GM19099 (cell line): ENCODE data around the gene TBATA.

Experiments
- POLR2A ChIP-seq: IDR thresholded peaks from 3 replicates; pipeline ENCODE4 v1.6.1; 2011; ENCODE audit warnings: low read depth; ENCODE audit not compliant: insufficient read length; ENCODE audit errors: extremely low read depth

Gene TBATA

DNA sequence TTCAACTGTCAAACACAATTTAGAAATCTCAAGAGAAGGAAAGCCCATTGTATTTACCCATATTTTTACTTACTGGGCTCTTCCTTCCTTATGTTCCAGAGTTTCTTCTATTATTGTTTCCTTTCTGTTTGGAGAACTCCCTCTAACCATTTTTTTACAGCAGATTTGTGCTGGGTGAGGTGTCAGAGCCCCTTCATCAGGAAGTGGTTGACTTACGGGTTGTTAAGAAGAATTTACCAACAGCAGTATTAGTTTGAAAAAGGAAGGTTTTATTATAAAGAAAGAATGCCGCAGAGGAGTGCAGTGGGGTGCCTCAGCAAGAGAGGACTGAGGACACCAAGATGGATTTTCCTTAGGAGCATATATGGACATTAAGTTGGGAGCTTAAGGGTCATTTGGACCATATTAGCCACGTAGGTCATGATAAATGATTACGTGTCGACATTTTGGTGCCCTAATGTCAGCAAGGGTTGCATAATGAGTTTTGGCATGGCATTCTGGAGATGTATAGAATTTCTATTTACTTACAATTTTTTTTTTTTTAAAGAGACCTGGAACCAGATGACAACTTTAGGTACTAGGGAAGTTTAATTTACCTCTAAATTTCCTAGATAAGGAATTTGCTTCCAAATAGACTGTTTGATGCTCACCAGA lies 6.3 kb upstream of the TBATA start:
- TF ChIP-seq POLR2A: no peak

GRCh38 chr10:70786799-70787415 lies 1.7 kb upstream of the TBATA start:
- TF ChIP-seq POLR2A: no peak

DNA sequence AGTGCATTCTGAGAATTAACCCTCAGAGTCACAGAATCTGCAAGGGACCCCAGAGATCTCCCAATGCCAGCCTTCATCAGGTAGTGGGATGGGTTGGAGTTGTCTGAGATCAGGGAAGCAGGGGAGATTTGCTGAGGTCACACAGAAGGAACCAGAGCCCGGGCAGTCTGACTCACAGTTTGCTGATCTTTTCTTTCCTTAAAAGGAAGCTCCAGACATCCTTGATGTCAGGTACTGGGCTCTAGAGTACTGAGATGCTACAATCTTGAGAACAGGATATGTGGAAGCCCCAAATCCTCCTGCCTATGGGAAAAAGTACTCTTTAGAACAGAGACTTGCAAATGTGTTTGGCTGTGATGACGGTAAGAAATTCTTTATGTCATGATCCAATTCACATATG lies 706 bp downstream of the TBATA start:
- no peak for TF ChIP-seq POLR2A

GRCh38 chr10:70784016-70784415 lies 1.2 kb downstream of the TBATA start:
- TF ChIP-seq POLR2A: no peak

GRCh38 chr10:70782746-70783680 lies 2.2 kb downstream of the TBATA start:
- no peak for TF ChIP-seq POLR2A

- TF ChIP-seq POLR2A: no peak
These were observed 3.0 kb downstream of the TBATA start for GRCh38 chr10:70782086-70782745.

DNA sequence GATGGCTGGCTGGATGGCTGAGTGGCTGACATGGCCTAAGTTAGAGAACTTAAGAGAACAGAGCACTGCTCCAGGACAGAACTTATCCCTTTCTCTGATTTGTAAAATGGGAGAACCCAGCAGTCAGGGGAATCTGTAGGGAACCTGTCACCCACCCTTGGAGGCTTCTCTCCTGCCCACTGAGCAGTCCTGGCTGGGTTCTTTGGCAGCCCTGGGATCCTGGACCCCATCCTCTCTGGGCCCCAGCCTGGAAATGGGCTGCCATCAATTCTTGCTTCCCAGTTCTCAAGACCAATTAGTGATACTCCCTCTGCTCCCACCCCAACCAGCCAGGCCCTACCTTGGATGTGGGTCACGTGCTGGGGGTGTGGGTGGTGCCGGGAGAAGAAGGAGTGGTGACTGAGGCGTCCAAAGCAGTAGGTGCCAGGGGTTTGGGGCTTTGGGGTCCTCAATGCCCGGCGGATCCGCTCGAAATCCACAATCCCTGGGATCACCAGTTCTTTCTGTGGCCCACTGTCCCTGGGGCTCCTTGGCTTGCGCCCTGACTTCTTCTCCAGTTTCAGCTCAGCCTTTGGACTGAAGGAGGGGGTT lies 3.6 kb downstream of the TBATA start:
- no peak for TF ChIP-seq POLR2A

DNA sequence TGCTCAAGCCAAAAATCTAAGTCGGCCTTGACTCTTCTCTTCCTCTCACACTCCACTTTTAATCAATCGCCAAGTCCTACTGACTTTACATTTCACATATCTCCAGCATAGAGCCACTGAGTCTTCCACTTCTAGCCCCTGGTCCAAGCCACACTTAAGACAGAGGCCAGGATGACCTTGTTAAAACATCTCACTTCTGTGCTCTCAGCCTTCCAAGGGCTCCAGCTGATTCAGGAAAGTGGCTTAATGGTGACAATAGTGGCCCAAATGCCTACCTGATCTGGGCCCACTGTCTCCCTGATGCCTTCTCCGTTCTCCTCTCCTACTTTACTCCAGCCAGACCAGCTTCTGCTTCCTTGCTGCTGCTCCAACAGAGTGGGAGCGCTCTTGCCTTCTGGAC lies 4.4 kb downstream of the TBATA start:
- no peak for TF ChIP-seq POLR2A

DNA sequence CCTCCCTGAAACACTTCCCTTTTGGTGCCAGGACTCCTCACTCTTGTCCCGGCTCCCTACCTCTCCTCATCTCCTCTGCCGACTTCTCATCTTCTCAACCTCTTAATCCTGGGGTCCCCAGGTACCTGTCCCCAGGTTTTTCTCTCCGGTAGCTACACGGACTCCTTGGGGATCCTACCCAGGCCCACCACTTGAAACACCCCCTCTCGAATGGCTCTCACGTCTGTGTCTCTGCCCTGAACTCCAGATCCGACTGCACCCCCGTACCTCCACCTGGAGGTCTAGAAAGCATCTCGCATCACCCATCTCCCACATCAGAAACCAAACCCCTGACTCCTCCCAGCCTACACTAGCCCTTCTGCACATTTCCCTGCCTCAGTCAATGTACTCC lies 4.8 kb downstream of the TBATA start:
- no peak for TF ChIP-seq POLR2A

- no peak for TF ChIP-seq POLR2A
These were observed 5.4 kb downstream of the TBATA start for GRCh38 chr10:70779511-70780369.

- TF ChIP-seq POLR2A: no peak
These were observed 6.1 kb downstream of the TBATA start for GRCh38 chr10:70779088-70779487.

DNA sequence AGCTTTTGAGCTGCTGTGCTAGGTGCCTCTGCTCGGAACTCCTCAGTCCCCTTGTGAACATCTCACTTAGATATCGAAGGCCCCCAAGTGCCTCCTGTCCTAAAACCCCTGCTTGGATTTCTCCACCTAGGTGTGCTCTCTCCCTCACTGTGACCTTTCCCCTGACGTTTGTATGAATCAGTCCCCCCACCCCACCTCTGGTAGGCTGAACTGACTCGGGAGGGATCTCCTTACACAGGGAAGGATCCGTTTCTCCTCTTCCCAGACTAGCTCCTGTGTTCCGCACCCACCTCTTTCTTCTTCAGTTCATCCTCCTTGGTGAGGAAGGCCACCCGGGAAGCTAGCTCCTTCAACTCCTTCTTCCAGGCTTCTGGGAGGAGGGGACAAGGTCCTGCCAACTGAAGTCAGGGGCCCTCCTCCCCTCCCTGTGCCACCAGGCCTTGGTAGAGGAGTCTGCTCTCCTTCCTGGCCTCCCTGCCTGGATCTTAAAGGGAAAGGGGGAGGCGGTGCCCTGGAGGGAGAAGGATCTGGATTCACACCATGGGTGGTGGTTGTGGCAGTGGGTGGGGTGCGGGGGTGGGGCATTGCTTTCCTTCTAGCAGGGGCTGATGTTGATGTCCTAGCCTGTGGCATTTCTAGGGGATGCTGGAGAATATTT lies 6.8 kb downstream of the TBATA start:
- TF ChIP-seq POLR2A: no peak

- no peak for TF ChIP-seq POLR2A
These were observed 7.9 kb downstream of the TBATA start for GRCh38 chr10:70777063-70777875.

GRCh38 chr10:70776455-70777005 lies 8.6 kb downstream of the TBATA start:
- no peak for TF ChIP-seq POLR2A
